ENCODE measurements around the gene KLHL20. TPM values are rescaled to one million over a fixed set of nuclear protein-coding genes. Genes with fewer than 3 reads are reported as not detected.

The KLHL20 gene
- total RNA-seq, 4 donors from 2014 or later, result 7.9 to 39.7 (median 27.8) TPM

GRCh38 chr1:173771560-173771959 lies 56.8 kb downstream of the KLHL20 start:
- in situ Hi-C loops (cut with MboI; ENCODE audit: low pct_ligation_motif_present in 1 of 4, low pct_unique_long_range_greater_than_20kb in 1 of 4, low sequenced_read_pairs in 3 of 4) (no loop called here), intact Hi-C loops (cut with DNase I; ENCODE audit: low total_unique reads) (no loop called here)
- Histone ChIP-seq H3K36me3 (peaks cover 0 to 45% (median 14%) of the 10 kb centered on the region in 4 donors), H3K27me3 (no peaks in the 10 kb centered on the region), H3K27ac (no peak overlapping the region), H3K4me3 (no peak overlapping the region), H3K9me3 (no peaks in the 10 kb centered on the region), H3K4me1 (no peaks in the 10 kb centered on the region)
- 96 to 100% methylated on average over 1 of the region's 1 CpG for WGBS, 2 donors (ENCODE audit: low coverage in 1 of 2)
- TF ChIP-seq CTCF (IDR thresholded peaks at IDR 0.05), result no peak
- TF ChIP-seq EP300 (IDR thresholded peaks at IDR 0.05; ENCODE audit: low read depth), result no peak
- TF ChIP-seq POLR2AphosphoS5 (IDR thresholded peaks at IDR 0.05), result no peak
- no peak for TF ChIP-seq POLR2A (IDR thresholded peaks at IDR 0.05)
- DNase-seq, result no peak

GRCh38 chr1:173775578-173776226 lies 60.9 kb downstream of the KLHL20 start:
- Histone ChIP-seq H3K27ac (no peak overlapping the region), H3K4me3 (no peak overlapping the region), H3K36me3 (peaks cover 0 to 60% (median 16%) of the 10 kb centered on the region in 4 donors), H3K9me3 (no peaks in the 10 kb centered on the region), H3K27me3 (no peaks in the 10 kb centered on the region), H3K4me1 (no peaks in the 10 kb centered on the region)
- intact Hi-C loops (cut with DNase I; ENCODE audit: low total_unique reads), result no loop called here
- no peak for DNase-seq
- in situ Hi-C loops (cut with MboI; ENCODE audit: low pct_ligation_motif_present in 1 of 4, low pct_unique_long_range_greater_than_20kb in 1 of 4, low sequenced_read_pairs in 3 of 4), result no loop called here
- TF ChIP-seq POLR2AphosphoS5 (IDR thresholded peaks at IDR 0.05), result no peak
- no peak for TF ChIP-seq CTCF (IDR thresholded peaks at IDR 0.05)
- TF ChIP-seq EP300 (IDR thresholded peaks at IDR 0.05; ENCODE audit: low read depth), result no peak
- no peak for TF ChIP-seq POLR2A (IDR thresholded peaks at IDR 0.05)
- WGBS, 2 donors (ENCODE audit: low coverage in 1 of 2), result 93 to 94% methylated on average over 5 of the region's 5 CpGs

GRCh38 chr1:173779936-173780335 lies 65.2 kb downstream of the KLHL20 start:
- DNase-seq, result no peak
- in situ Hi-C loops (cut with MboI; ENCODE audit: low pct_ligation_motif_present in 1 of 4, low pct_unique_long_range_greater_than_20kb in 1 of 4, low sequenced_read_pairs in 3 of 4), result no loop called here
- Histone ChIP-seq H3K36me3 (peaks cover 0 to 83% (median 33%) of the 10 kb centered on the region in 4 donors), H3K4me1 (no peaks in the 10 kb centered on the region), H3K27me3 (no peaks in the 10 kb centered on the region), H3K4me3 (no peak overlapping the region), H3K9me3 (no peaks in the 10 kb centered on the region), H3K27ac (no peak overlapping the region)
- TF ChIP-seq POLR2A (IDR thresholded peaks at IDR 0.05) (no peak), POLR2AphosphoS5 (IDR thresholded peaks at IDR 0.05) (no peak), EP300 (IDR thresholded peaks at IDR 0.05; ENCODE audit: low read depth) (no peak)
- intact Hi-C loops (cut with DNase I; ENCODE audit: low total_unique reads), result no loop called here
- WGBS, 2 donors (ENCODE audit: low coverage in 1 of 2), result 89 to 93% methylated on average over 2 to 4 of the region's 4 CpGs

- Histone ChIP-seq H3K4me3 (no peak overlapping the region), H3K27me3 (no peaks in the 10 kb centered on the region), H3K9me3 (no peaks in the 10 kb centered on the region), H3K36me3 (peaks cover 0 to 55% (median 28%) of the 10 kb centered on the region in 4 donors), H3K27ac (no peak overlapping the region), H3K4me1 (no peaks in the 10 kb centered on the region)
- in situ Hi-C loops (cut with MboI; ENCODE audit: low pct_ligation_motif_present in 1 of 4, low pct_unique_long_range_greater_than_20kb in 1 of 4, low sequenced_read_pairs in 3 of 4) (no loop called here), intact Hi-C loops (cut with DNase I; ENCODE audit: low total_unique reads) (no loop called here)
- DNase-seq, result no peak
- 93 to 95% methylated on average over 7 of the region's 7 CpGs for WGBS, 2 donors (ENCODE audit: low coverage in 1 of 2)
- TF ChIP-seq EP300 (IDR thresholded peaks at IDR 0.05; ENCODE audit: low read depth), result no peak
- no peak for TF ChIP-seq CTCF (IDR thresholded peaks at IDR 0.05)
- no peak for TF ChIP-seq POLR2A (IDR thresholded peaks at IDR 0.05)
- TF ChIP-seq POLR2AphosphoS5 (IDR thresholded peaks at IDR 0.05), result no peak
Measured at GRCh38 chr1:173784997-173785396, 70.2 kb downstream of the KLHL20 start.

Data from transverse colon (tissue), 4 donors.